ENCODE measurements around the gene RPS16.
"Not testable (repeated sequence)": the region's sequence is repeated elsewhere in the genome, so short reads cannot be mapped to it uniquely, and the experiment has no call there.

Gene RPS16

GRCh38 chr19:39435499-39436349 is at the start of gene RPS16:
TSS of gene RPS16 (minus strand) at chr19:39435949. CDS start at chr19:39435895, 54 bp downstream.
- peak; percentile 99 for DNase-seq (ENCODE audit: low read depth in 2 of 2, low spot score in 1 of 2)

- DNase-seq (ENCODE audit: low read depth in 2 of 2, low spot score in 1 of 2), result no peak
These were observed 47.4 kb upstream of the RPS16 start for GRCh38 chr19:39483141-39483540.

GRCh38 chr19:39481676-39482075 is 45.9 kb upstream of the RPS16 start:
- DNase-seq (ENCODE audit: low read depth in 2 of 2, low spot score in 1 of 2), result no peak

GRCh38 chr19:39481229-39481545 is 45.4 kb upstream of the RPS16 start:
- no peak for DNase-seq (ENCODE audit: low read depth in 2 of 2, low spot score in 1 of 2)

GRCh38 chr19:39480337-39481228 is 44.8 kb upstream of the RPS16 start, which contains the start of gene TIMM50:
TSS of gene TIMM50 (plus strand) at chr19:39480838. CDS start at chr19:39480854, 16 bp downstream.
- DNase-seq (ENCODE audit: low read depth in 2 of 2, low spot score in 1 of 2), result peak; percentile 90 to 95

DNA sequence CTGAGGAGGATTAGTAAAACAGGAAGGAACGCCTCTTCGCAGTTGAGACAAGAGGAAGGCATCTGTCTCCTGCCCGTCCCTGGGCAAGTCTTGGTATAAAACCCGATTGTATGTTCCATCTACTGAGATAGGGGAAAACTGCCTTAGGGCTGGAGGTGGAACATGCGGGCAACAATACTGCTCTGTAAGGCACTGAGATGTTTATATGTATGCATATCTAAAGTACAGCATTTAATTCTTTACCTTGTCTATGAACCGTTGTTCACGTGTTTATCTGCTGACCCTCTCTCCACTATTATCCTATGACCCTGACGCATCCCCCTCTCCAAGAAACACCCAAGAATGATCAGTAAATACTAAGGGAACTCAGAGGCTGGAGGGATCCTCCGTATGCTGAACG is 44.2 kb upstream of the RPS16 start:
- DNase-seq (ENCODE audit: low read depth in 2 of 2, low spot score in 1 of 2), result no peak

DNA sequence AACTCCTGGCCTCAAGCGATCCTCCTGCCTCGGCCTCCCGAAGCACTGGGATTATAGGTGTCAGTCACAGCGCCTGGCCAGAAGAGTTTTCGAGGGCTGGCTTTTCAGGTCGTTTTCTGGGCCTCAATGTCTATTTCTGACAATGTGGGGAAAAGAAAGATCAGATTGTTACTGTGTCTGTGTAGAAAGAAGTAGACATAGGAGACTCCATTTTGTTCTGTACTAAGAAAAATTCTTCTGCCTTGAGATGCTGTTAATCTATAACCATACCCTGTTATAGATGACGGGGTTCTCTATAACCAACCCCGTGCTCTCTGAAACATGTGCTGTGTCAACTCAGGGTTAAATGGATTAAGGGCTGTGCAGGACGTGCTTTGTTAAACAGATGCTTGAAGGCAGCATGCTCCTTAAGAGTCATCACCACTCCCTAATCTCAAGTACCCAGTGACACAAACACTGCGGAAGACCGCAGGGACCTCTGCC is 43.6 kb upstream of the RPS16 start:
- not testable (repeated sequence) for DNase-seq (ENCODE audit: low read depth in 2 of 2, low spot score in 1 of 2)

GRCh38 chr19:39475748-39476147 is 40.0 kb upstream of the RPS16 start:
- no peak for DNase-seq (ENCODE audit: low read depth in 2 of 2, low spot score in 1 of 2)

GRCh38 chr19:39474139-39474620 is 38.4 kb upstream of the RPS16 start:
- DNase-seq (ENCODE audit: low read depth in 2 of 2, low spot score in 1 of 2), result peak; percentile 33 to 53

GRCh38 chr19:39473443-39473960 is 37.8 kb upstream of the RPS16 start:
- DNase-seq (ENCODE audit: low read depth in 2 of 2, low spot score in 1 of 2), result no peak

DNA sequence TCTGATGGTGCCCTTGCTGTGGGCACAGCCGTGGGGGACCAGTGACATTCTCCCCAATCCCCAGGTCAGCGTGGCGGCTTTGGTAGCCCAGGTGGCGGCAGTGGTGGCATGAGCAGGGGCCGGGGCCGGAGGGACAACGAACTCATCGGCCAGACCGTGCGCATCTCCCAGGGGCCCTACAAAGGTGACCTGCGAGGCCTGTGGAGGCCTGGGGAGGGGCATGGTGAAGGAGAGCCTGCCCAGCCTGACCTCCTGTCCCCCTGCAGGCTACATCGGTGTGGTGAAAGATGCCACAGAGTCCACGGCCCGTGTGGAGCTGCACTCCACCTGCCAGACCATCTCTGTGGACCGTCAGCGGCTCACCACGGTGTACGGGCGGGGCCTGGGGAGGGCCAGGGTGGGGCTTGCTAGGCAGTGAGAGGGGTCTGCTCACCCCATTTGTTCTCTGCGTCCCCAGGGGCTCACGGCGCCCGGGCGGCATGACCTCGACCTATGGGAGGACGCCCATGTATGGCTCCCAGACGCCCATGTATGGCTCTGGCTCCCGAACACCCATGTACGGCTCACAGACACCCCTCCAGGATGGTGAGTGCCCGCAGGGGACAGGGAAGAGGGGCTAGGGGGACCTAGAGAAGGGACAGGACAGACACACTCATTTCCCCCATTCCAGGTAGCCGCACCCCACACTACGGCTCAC is 37.1 kb upstream of the RPS16 start:
- no peak for DNase-seq (ENCODE audit: low read depth in 2 of 2, low spot score in 1 of 2)

DNA sequence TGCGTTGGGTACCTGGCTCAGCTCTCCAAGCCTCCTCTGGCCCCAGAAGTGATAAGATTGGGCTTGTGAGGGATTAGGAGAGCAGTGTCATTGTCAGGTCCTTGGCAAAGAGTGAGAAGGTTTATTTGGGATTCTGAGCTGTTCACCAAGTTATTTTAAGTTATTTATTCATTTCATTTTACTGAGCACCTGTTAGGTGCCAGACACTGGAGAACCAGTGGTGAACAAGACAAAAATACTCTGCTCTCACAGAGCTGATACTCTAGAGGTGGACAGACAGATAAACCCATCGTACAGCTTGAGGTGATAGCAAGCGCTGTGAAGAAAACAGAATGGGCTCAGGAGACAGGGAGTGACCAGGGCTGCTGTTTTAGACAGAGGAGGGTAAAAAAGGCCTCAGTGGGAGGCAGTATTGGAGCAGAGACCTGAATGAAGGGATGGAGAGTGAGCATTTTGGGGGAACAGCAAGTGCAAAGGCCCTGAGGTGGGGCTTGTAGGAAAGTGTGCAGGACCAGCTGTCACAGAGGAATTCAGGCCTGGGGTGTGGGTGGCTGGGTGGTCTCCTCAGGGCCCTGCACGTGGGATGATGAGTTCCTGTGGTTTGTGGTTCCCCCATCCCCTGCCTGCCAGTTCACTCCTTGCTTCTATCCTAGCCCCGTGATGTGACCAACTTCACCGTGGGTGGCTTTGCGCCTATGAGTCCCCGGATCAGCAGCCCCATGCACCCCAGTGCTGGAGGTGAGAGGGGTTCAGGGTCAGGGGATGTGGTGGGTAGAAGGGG is 36.2 kb upstream of the RPS16 start:
- DNase-seq (ENCODE audit: low read depth in 2 of 2, low spot score in 1 of 2), result no peak

DNA sequence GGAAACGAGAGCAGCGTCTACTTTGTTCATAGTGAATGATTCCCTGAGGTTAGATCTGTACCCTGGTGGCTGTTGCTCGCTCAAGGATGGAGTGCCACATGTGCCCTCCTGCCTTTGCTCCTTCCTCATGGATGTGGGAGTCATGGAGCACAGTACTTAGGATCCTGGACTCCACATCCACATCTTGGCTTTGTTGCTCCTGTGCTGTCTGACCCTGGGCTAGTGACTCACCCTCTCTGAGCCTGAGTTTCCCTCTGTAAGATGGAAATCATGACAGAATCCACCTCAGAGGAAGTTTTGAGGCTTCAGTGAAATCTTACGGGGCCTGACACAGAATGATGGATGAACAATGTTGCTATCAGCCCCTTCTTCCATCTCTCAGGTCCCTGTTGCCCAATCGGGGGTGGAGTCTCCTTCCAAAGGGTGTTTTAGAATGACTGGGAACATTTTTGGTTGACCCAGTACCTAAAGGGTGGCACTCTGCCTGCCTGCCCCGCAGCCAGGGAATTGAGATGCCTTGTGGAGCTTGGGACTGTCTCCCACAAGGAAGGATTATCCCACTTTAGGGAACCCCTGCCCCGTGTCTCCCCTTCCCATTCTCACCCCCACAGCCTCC is 35.1 kb upstream of the RPS16 start:
- no peak for DNase-seq (ENCODE audit: low read depth in 2 of 2, low spot score in 1 of 2)

DNA sequence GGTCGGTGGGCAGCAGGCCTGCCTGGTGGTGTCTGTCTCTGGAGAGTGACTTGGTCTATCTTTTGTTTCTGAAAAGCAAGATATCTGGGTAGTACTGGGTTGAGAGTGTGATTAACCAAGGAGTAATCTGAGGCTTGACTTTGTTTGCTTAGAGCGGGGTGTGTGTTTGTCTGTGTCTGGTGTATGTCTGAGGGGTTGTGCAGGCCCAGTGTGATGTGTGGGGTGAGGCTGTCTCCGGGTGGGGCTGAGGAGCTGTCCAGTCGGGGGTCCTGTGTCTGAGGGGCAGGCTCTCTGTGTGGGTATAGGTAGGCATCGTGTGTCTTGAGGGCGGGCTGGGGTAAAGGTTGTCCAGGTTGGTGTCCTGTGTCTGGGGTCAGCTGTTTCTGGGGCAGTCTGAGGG is 33.8 kb upstream of the RPS16 start:
- no peak for DNase-seq (ENCODE audit: low read depth in 2 of 2, low spot score in 1 of 2)

GRCh38 chr19:39469036-39469435 is 33.3 kb upstream of the RPS16 start:
- DNase-seq (ENCODE audit: low read depth in 2 of 2, low spot score in 1 of 2), result no peak

- DNase-seq (ENCODE audit: low read depth in 2 of 2, low spot score in 1 of 2), result no peak
These were observed 32.2 kb upstream of the RPS16 start for GRCh38 chr19:39467941-39468340.

- no peak for DNase-seq (ENCODE audit: low read depth in 2 of 2, low spot score in 1 of 2)
These were observed 30.4 kb upstream of the RPS16 start for GRCh38 chr19:39465956-39466747.

DNA sequence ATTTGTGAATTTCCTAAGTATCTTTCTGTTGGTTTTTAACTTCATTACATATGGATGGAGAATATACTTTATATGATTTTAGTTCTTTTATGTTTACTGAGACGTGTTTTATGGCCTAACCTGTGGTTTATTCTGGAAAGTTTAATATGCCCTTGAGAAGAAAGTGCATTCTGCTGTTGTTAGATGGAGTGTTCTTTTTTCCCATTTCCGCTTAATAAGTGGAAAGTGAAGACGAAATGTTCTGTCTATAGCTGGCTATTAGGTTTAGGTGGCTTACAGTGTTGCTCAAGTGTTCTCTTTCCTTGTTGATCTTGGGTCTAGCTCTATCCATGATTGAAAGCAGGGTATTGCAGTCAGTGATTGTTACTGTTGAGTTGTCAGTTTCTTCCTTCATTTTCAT is 27.7 kb upstream of the RPS16 start:
- DNase-seq (ENCODE audit: low read depth in 2 of 2, low spot score in 1 of 2), result no peak

- DNase-seq (ENCODE audit: low read depth in 2 of 2, low spot score in 1 of 2), result not testable (repeated sequence)
These were observed 15.5 kb upstream of the RPS16 start for GRCh38 chr19:39451257-39451656.

Data from stimulated activated CD8-positive, alpha-beta memory T cell treated with anti-CD3 and anti-CD28 coated beads, Interleukin-4, amount 100 ng/mL, for 1 hour (primary cell).